ENCODE measurements around the gene POU4F1.
"Not testable (repeated sequence)": the region's sequence is repeated elsewhere in the genome, so short reads cannot be mapped to it uniquely, and the experiment has no call there.

The POU4F1 gene

GRCh38 chr13:78603240-78603957 lies at the start of gene POU4F1:
TSS of gene POU4F1 (minus strand) at chr13:78603552. CDS start at chr13:78603326, 226 bp downstream.
- no peak for DNase-seq (ENCODE audit: low read depth in 2 of 2)

GRCh38 chr13:78652651-78653050 lies 49.3 kb upstream of the POU4F1 start:
- DNase-seq (ENCODE audit: low read depth in 2 of 2), result no peak

- no peak for DNase-seq (ENCODE audit: low read depth in 2 of 2)
Measured at GRCh38 chr13:78650717-78651083, 47.3 kb upstream of the POU4F1 start.

GRCh38 chr13:78649997-78650716 lies 46.8 kb upstream of the POU4F1 start:
- DNase-seq (ENCODE audit: low read depth in 2 of 2), result no peak

- not testable (repeated sequence) for DNase-seq (ENCODE audit: low read depth in 2 of 2)
Measured at GRCh38 chr13:78647109-78647678, 43.8 kb upstream of the POU4F1 start.

- DNase-seq (ENCODE audit: low read depth in 2 of 2), result no peak
Measured at GRCh38 chr13:78638216-78638615, 34.9 kb upstream of the POU4F1 start.

GRCh38 chr13:78636495-78636894 lies 33.1 kb upstream of the POU4F1 start:
- no peak for DNase-seq (ENCODE audit: low read depth in 2 of 2)

GRCh38 chr13:78632996-78633395 lies 29.6 kb upstream of the POU4F1 start:
- no peak for DNase-seq (ENCODE audit: low read depth in 2 of 2)

GRCh38 chr13:78631077-78631476 lies 27.7 kb upstream of the POU4F1 start:
- DNase-seq (ENCODE audit: low read depth in 2 of 2), result no peak

- no peak for DNase-seq (ENCODE audit: low read depth in 2 of 2)
Measured at GRCh38 chr13:78630511-78630910, 27.2 kb upstream of the POU4F1 start.

- DNase-seq (ENCODE audit: low read depth in 2 of 2), result no peak
Measured at GRCh38 chr13:78625384-78625783, 22.0 kb upstream of the POU4F1 start.

- DNase-seq (ENCODE audit: low read depth in 2 of 2), result no peak
Measured at GRCh38 chr13:78623132-78623531, 19.8 kb upstream of the POU4F1 start.

- DNase-seq (ENCODE audit: low read depth in 2 of 2), result no peak
Measured at GRCh38 chr13:78620936-78621470, 17.7 kb upstream of the POU4F1 start.

GRCh38 chr13:78618411-78618810 lies 15.1 kb upstream of the POU4F1 start:
- no peak for DNase-seq (ENCODE audit: low read depth in 2 of 2)

GRCh38 chr13:78611040-78611439 lies 7.7 kb upstream of the POU4F1 start:
- no peak for DNase-seq (ENCODE audit: low read depth in 2 of 2)

GRCh38 chr13:78610381-78610883 lies 7.1 kb upstream of the POU4F1 start:
- DNase-seq (ENCODE audit: low read depth in 2 of 2), result no peak

GRCh38 chr13:78609464-78610205 lies 6.3 kb upstream of the POU4F1 start:
- DNase-seq (ENCODE audit: low read depth in 2 of 2), result no peak

- DNase-seq (ENCODE audit: low read depth in 2 of 2), result no peak
Measured at GRCh38 chr13:78608688-78609463, 5.5 kb upstream of the POU4F1 start.

- DNase-seq (ENCODE audit: low read depth in 2 of 2), result no peak
Measured at GRCh38 chr13:78608252-78608687, 4.9 kb upstream of the POU4F1 start.

- no peak for DNase-seq (ENCODE audit: low read depth in 2 of 2)
Measured at GRCh38 chr13:78607409-78608251, 4.3 kb upstream of the POU4F1 start.

Measured in stimulated activated CD8-positive, alpha-beta memory T cell treated with anti-CD3 and anti-CD28 coated beads, Interleukin-2, amount 100 ng/mL, for 1 hour (primary cell).